Gastrocnemius medialis (tissue), 4 donors: ENCODE measurements around the gene IGSF9B.

Experiments used
- CTCF ChIP-seq, 5 experiments: fragments of 450-650 bp in 3 of 5; fragments of 200-600 bp in 2 of 5; sonication (generic) in 2 of 5; IDR thresholded peaks in 4 of 5; conservative IDR thresholded peaks in 1 of 5; 1 replicate in 4 of 5; 2 replicates in 1 of 5; pipeline ENCODE4 v1.5.1; 2016 to 2019; ENCODE audit warnings: antibody characterized with exemption in 5 of 5, mild to moderate bottlenecking in 3 of 5, moderate library complexity in 3 of 5
- POLR2A ChIP-seq, 2 donors: fragments of 450-650 bp; IDR thresholded peaks; one replicate each; pipeline ENCODE4 v1.6.1; 2017; ENCODE audit warnings: antibody characterized with exemption in 2 of 2, mild to moderate bottlenecking in 2 of 2, moderate library complexity in 2 of 2

GRCh38 chr11:133988686-133989410, 32.1 kb upstream of the IGSF9B start:
- TF ChIP-seq CTCF (IDR thresholded peaks at IDR 0.05 in 4 of 5, conservative IDR thresholded peaks at IDR 0.05 in 1 of 5) (peak in 1 of 5 experiments; percentile 7), POLR2A (IDR thresholded peaks at IDR 0.05) (no peak)
